ENCODE measurements around the gene ATP6V1C2.
"Not testable (repeated sequence)": the region's sequence is repeated elsewhere in the genome, so short reads cannot be mapped to it uniquely, and the experiment has no call there.

DNA sequence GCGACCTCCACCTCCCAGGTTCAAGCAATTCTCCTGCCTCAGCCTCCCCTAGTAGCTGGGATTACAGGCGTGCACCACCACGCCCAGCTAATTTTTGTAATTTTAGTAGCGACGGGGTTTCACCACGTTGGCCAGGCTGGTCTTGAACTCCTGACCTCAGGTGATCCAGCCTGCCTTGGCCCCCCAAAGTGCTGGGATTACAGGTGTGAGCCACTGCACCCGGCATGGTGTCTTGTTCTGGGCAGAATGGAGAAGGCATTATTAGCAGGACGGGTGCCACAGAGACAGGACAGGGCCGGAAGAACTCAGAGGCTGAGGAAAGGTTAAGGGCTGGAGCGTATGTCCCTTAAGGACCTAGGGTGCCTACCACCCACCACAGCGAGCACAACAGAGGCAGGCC lies 59.4 kb downstream of the ATP6V1C2 start:
- TF ChIP-seq, protein P1, sequence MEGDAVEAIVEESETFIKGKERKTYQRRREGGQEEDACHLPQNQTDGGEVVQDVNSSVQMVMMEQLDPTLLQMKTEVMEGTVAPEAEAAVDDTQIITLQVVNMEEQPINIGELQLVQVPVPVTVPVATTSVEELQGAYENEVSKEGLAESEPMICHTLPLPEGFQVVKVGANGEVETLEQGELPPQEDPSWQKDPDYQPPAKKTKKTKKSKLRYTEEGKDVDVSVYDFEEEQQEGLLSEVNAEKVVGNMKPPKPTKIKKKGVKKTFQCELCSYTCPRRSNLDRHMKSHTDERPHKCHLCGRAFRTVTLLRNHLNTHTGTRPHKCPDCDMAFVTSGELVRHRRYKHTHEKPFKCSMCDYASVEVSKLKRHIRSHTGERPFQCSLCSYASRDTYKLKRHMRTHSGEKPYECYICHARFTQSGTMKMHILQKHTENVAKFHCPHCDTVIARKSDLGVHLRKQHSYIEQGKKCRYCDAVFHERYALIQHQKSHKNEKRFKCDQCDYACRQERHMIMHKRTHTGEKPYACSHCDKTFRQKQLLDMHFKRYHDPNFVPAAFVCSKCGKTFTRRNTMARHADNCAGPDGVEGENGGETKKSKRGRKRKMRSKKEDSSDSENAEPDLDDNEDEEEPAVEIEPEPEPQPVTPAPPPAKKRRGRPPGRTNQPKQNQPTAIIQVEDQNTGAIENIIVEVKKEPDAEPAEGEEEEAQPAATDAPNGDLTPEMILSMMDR (IDR thresholded peaks at IDR 0.05), result not testable (repeated sequence)
- TF ChIP-seq POLR2A (IDR thresholded peaks at IDR 0.05), result not testable (repeated sequence)
